ENCODE measurements around the gene VTI1A.

The VTI1A gene

DNA sequence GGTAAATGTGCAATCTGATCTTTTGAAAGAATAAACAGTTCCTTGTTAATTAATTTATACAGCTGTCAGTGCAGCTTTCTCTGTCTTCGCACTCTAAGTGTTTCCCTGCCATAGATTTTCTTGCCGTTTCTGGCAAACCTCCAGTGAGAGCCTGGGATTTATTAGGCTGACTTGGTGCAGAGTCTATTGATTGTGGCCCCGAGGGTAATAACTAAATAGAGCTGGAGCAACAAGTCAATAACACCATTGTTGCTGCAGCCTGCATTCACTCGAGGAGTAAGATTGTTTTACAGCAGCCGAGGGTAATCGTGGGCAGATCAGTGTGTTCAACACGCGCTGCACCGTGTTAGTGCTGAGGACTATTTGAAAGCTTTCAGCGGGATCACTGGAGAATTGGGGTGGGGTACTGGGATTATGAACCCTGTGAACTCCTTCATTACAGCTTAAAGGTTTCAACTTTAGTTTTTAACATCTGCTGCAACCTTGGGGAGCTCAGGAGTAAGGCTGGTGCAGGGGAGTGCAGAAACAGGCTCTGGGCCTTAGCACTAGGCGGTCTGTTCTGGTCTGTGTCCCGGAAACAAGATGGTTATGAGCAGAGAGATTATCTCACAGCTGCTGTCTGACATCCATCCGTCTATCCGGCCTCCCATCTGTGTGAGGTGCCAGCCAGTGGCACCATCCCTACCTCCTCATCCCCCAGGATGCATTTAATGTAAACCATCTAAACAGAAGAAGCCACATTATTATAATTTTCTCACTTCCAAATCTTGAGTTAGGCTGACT is 329.1 kb downstream of the VTI1A start:
- DNase-seq (ENCODE audit: low read depth in 1 of 2, low spot score in 1 of 2), result no peak

- no peak for DNase-seq (ENCODE audit: low read depth in 1 of 2, low spot score in 1 of 2)
Measured at GRCh38 chr10:112778579-112778978, 331.6 kb downstream of the VTI1A start.

DNA sequence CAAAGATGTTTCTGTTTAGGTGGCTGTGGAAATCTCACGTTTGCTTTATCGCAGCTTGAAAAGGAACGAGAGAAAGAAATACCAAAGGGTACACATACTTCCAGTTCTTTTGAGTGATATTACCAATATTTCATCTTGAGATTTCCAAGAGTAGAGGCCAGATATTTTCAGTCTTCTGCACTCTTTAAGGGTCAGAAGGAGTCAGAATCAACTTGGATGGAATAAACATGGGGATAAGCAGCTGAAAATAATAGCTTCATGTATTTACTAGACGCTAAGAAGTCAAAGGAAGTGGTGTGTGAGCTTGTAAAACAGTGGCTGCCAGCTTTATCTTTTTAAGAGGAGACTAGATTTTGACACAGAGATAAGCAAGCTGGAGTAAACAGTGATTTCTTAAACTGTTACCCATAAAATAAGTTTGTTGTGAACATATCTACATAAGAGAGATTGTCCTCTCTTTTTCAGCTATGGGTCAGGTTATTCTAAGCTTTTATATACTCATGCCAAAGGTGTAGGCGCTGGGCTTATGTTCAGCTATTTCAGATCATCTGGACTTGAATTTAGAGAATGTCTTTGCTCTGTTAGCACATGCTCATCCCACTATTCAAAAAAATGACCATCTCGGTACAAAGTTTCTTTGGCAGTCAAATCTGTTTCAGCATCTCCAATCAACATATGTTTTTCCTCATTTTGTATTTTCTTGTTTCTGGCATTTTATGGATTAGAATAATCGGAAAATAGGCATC is 332.2 kb downstream of the VTI1A start:
- DNase-seq (ENCODE audit: low read depth in 1 of 2, low spot score in 1 of 2), result no peak

GRCh38 chr10:112782200-112782907 is 335.3 kb downstream of the VTI1A start:
- DNase-seq (ENCODE audit: low read depth in 1 of 2, low spot score in 1 of 2), result no peak

DNA sequence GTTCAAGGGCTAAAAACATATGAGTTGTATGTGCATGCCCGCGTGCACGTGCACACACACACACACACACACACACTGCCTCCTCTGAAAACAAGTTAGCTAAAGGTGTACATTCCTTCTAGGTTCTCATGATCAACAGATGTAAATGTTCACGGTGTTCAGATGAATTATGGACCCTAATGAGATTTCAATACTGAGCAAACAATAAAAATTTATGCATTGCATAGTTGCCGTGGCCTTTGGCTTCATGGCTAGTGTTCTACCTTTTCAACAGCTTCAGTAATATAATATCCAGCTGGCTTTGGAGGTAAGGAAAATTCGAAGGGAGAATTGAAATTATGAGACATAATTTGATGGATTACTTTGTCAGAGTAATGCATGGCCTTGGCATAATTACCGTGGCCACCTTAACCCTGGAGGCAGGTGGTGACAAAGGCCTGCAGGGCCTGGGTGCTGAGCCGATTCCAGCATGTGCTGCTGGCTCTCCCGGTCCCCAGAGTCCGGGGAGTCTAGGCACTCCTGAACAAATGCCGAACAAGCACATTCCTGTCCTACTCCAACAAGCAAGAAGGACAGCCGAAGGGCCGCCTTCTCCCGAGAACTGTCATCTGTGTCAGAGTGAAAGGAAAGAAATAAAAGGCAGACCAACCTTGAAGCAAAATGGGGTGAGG is 336.5 kb downstream of the VTI1A start:
- DNase-seq (ENCODE audit: low read depth in 1 of 2, low spot score in 1 of 2), result no peak

DNA sequence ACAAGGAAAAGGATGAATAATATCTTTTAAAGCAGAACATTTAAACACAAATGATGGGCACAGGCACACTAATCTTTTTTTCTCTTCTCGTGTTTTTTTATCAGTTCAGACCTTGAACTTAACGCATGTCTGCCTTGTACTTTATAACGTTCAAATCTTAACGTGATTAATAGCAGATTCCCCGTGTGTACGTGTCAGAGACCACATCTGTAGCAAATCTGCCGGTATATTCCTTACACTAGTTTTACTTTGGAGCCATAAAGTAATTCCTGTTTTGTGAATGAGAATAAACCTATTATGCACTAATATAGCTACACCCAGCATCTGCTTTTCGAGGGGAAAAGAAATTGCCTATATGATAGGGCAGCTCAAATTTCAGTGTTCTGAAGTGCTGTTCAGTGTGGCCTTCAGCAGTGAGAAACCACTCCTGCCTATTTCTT is 337.0 kb downstream of the VTI1A start:
- DNase-seq (ENCODE audit: low read depth in 1 of 2, low spot score in 1 of 2), result no peak

DNA sequence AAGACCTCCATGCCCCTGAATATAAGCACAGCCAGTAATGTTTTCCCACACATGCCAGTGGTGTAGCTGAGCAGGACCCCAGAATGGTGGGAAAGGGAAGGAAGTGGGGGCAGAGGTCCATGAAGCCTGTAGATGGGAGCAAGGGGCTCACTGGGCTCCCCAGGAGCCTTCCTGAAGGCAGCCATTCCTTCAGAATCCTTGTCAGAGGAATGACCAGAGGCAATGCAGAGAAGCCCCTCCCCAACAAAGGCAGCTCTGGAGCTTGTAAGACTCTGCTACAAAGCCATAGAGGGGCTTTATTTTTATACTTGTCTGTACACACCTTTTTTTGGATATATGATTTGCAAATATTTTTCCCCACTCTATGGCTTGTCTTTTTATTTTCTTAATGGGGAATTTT is 338.1 kb downstream of the VTI1A start:
- no peak for DNase-seq (ENCODE audit: low read depth in 1 of 2, low spot score in 1 of 2)

DNA sequence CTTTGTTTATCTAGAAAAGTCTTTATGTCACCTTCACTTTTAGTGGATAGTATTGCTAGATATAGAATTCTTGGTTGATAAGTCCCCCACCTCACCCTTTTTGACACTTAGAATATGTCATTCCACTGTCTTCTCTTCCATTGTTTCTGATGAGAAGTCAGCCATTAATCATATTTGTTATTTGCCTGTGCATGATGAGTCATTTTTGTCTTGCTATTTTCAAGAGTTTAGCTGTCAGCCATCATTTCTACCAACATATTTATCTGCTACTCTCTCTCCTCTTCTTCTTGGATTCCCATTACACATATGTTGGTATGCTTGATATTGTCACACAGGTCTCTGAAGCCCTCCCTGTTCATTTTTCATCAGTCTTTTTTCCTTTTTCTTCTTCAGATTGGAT is 342.2 kb downstream of the VTI1A start:
- no peak for DNase-seq (ENCODE audit: low read depth in 1 of 2, low spot score in 1 of 2)

GRCh38 chr10:112790030-112790429 is 343.0 kb downstream of the VTI1A start:
- DNase-seq (ENCODE audit: low read depth in 1 of 2, low spot score in 1 of 2), result no peak

DNA sequence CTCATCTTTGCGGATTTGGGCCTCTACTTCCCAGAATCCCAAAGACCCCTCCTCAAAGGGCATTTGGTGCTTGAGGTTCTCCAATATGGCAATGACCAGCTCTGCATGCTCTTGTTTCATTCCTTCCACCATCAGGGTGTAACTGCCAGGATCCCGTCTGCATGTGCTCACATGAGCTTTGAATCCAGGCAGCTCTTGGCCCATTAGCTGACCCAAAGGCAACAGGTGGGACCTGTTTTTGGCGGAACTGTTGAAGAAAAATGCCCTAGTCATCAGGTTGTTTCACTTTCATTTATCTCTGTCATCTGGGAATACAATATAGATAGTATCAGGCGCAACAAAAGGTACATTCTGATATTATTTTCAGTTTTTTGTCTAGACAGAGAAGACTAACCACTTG is 343.9 kb downstream of the VTI1A start:
- no peak for DNase-seq (ENCODE audit: low read depth in 1 of 2, low spot score in 1 of 2)

DNA sequence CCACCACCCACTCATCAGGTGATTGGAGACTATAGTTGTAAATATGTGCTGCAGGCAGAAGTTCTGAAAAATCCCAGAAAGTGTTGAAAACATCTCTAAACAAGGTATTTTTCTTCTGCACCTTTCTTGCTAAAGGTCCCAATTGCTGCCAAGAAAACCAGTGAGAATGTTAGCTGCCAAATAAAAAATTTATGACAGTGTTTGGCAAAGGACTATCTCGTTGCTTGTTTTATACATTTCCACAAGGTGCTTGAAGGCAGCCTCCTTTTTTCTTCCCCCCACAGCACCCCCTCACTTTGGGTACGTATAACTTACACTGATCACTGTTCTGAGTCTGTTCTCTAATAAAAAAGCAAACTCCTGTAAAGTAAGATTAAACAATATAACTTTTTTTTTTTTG is 344.4 kb downstream of the VTI1A start:
- DNase-seq (ENCODE audit: low read depth in 1 of 2, low spot score in 1 of 2), result no peak

DNA sequence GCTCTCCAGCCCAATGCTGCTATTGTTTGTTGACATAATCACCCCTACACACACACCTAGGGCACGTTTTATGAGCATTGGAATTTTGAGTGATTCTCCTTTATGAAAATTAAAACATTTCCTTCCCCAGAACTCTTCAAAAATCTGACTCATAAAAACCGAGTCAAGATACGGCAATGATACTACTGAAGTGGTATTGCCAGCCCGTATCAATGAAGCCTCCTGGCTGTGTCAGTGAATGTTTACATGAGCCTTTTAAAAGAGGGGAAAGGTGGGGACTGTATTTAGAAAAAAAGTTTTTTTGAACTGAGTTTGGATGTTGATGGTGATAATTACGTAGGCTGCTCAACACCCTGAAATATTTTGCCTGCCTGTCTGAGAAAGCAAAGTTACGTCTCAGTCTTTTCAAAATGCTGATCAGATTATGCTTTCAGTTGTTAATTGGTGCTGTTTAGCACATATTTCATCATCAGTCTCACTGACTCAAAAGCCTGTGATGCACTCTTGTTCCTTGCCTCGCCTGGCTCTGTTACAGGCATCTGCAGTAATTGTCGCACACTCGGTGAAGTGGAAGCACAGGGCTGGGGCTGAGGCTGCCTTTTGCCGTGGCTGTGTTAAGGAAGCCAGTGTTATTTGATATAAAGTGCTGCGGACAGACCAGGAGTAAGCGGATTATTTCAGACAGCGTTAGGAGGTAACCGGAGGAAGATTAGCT is 345.6 kb downstream of the VTI1A start:
- no peak for DNase-seq (ENCODE audit: low read depth in 1 of 2, low spot score in 1 of 2)

DNA sequence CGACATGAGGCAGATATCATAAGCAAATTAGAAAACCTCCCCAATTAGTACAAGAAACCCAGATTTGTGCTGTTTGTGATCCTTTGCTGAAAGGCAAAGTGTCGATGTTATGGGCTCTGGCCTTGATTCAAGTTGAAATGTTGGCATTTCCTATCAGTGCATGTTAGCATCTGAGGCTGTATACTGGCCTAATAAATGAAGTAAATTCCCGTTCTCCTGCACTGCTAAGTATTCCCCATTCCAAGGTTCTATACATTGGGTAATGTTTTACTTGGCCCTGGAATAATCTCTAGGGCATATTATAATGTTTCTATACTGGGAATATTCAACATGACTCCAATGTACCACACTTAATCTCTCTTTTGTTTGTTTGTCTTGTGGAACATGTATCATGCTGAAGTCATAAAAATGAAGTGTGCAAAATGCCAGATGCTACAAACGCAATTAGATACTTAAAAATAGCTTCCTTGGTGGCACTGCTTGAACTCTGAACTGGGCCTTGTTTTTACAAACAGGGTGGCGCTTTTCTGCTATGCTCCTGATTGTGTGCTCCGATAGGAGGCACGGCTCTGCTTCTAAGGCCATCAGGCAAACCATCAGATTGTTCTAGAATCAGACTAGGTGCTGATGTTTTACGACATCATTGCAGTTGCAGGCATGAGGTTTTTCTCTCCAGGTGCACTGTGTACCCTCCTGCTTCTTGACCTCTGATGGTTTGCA is 346.3 kb downstream of the VTI1A start:
- no peak for DNase-seq (ENCODE audit: low read depth in 1 of 2, low spot score in 1 of 2)

DNA sequence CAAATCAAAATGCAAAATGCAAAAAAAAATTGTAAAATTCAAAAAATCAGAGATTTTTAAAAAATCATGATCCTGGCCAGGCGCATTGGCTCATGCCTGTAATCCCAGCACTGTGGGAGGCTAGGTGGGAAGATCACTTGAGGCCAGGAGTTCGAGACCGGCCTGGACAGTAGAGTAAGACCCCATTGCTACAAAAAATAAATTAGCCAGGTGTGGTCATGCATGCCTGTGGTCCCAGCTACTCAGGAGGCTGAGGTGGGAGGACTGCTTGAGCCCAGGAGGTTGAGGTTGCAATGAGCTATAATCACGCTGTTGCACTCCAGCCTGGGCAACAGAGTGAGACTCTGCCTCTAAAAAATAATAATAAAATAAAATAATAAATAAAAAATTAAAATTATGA is 347.2 kb downstream of the VTI1A start:
- DNase-seq (ENCODE audit: low read depth in 1 of 2, low spot score in 1 of 2), result no peak

DNA sequence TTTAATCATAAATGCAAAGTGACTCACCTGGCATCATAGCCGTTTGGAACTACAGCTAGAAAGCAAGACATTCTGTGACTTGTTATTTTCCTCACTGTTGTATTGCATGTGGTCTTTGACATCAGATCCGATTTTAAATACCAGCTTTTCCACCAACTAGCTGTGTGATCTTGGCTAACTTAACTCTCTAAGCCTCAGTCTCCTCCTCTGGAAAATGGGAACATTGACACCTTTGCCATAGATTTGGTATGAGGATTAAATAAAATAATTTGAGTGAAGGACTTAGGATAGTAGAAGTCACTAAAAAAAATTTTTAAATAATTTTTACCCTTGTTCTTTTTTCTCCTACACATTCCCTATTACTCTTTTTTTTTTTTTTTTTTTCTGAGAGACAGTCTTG is 348.1 kb downstream of the VTI1A start:
- DNase-seq (ENCODE audit: low read depth in 1 of 2, low spot score in 1 of 2), result no peak

GRCh38 chr10:112797197-112797596 is 350.2 kb downstream of the VTI1A start:
- no peak for DNase-seq (ENCODE audit: low read depth in 1 of 2, low spot score in 1 of 2)

DNA sequence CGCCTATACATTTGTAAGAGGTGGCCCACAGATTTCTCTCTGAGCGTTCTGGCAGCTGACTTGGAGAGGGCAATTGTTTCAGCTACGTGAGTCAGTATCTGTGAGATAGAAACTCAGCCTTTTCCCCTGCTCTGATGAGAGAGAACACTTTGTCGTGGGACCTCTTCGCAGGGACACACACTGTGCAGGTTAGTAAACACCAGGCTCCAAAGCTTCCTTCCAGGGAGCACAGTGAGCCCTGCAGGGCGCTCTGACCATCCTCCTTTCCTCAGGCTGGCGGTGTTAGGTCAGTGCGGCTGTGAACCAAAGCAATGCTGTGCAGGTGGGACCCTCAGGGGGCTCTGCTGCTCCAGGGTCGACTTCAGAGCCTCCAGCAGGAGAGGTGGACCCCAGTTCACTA is 350.8 kb downstream of the VTI1A start:
- DNase-seq (ENCODE audit: low read depth in 1 of 2, low spot score in 1 of 2), result no peak

- DNase-seq (ENCODE audit: low read depth in 1 of 2, low spot score in 1 of 2), result no peak
Measured at GRCh38 chr10:112799038-112799437, 352.0 kb downstream of the VTI1A start.

GRCh38 chr10:112799726-112800510 is 352.9 kb downstream of the VTI1A start:
- DNase-seq (ENCODE audit: low read depth in 1 of 2, low spot score in 1 of 2), result no peak

Data from activated CD4-positive, alpha-beta T cell treated with anti-CD3 and anti-CD28 coated beads, Interleukin-2, amount 50 U/mL, for 24 hours (primary cell).